PFSK-1 (cell line): ENCODE measurements around the gene RNF223.

Source experiments
- FOXP2 ChIP-seq: optimal IDR thresholded peaks from 2 replicates; pipeline ENCODE3; 2011; ENCODE audit warnings: borderline replicate concordance, control low read depth, inconsistent platforms; ENCODE audit not compliant: insufficient read depth; ENCODE audit errors: extremely low read length, extremely low read depth
- POLR2AphosphoS5 ChIP-seq: IDR thresholded peaks from 2 replicates; pipeline ENCODE4 v1.6.1; 2012; ENCODE audit warnings: low read depth, mild to moderate bottlenecking, control low read depth, low read length, moderate library complexity
- REST ChIP-seq, 2 experiments: IDR thresholded peaks; 2 replicates each; pipeline versions ENCODE4 v1.6.1 to v1.8.0; 2011 to 2012; ENCODE audit warnings: low read depth in 2 of 2, low read length in 2 of 2, control low read depth in 1 of 2, inconsistent platforms in 1 of 2, mild to moderate bottlenecking in 1 of 2, moderate library complexity in 1 of 2; ENCODE audit not compliant: insufficient read depth in 1 of 2
- SIN3A ChIP-seq: IDR thresholded peaks from 2 replicates; pipeline ENCODE4 v1.6.1; 2012; ENCODE audit warnings: mild to moderate bottlenecking, low read length, moderate library complexity, borderline replicate concordance; ENCODE audit not compliant: insufficient read depth
- TAF1 ChIP-seq: IDR thresholded peaks from 2 replicates; pipeline ENCODE4 v1.6.1; 2012; ENCODE audit warnings: low read length, control low read depth, borderline replicate concordance; ENCODE audit not compliant: insufficient read depth

RNF223 gene

DNA sequence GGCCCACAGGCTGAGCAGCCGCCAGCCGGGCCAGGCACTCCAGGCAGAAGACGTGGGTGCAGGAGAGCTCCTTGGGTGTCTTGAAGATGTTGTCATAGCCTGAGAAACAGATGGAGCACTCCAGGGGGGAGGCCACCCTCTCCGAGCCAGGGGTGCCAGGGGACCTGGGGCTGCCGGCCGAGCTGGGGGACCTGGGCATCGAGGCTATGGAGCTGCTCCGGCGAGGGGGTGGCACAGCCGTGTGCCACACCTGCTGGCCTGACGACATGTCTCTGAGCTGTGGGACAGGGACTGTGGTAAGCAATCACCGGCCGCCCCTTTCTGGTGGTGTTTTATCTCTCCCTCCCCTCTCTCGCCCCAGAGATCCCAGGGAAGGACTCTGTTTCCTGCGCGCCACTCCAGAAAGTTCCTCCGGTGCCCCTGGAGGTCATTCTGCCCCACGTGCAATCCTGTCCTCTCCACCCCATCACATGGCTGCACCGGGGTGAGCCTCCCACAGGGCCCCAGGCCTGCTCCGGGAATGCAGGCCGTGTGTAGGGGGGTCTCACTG, 1.7 kb downstream of the RNF223 start:
- TF ChIP-seq REST (IDR thresholded peaks at IDR 0.05; ENCODE audit: insufficient read depth in 1 of 2, low read depth in 2 of 2, low read length in 2 of 2): no peak
- no peak for TF ChIP-seq POLR2AphosphoS5
- TF ChIP-seq FOXP2: no peak
- TF ChIP-seq TAF1: no peak
- TF ChIP-seq SIN3A: no peak

GRCh38 chr1:1071486-1072298, 2.4 kb downstream of the RNF223 start:
- TF ChIP-seq TAF1 (no peak), FOXP2 (no peak), SIN3A (no peak), POLR2AphosphoS5 (no peak), REST (IDR thresholded peaks at IDR 0.05; ENCODE audit: insufficient read depth in 1 of 2, low read depth in 2 of 2, low read length in 2 of 2) (no peak)

DNA sequence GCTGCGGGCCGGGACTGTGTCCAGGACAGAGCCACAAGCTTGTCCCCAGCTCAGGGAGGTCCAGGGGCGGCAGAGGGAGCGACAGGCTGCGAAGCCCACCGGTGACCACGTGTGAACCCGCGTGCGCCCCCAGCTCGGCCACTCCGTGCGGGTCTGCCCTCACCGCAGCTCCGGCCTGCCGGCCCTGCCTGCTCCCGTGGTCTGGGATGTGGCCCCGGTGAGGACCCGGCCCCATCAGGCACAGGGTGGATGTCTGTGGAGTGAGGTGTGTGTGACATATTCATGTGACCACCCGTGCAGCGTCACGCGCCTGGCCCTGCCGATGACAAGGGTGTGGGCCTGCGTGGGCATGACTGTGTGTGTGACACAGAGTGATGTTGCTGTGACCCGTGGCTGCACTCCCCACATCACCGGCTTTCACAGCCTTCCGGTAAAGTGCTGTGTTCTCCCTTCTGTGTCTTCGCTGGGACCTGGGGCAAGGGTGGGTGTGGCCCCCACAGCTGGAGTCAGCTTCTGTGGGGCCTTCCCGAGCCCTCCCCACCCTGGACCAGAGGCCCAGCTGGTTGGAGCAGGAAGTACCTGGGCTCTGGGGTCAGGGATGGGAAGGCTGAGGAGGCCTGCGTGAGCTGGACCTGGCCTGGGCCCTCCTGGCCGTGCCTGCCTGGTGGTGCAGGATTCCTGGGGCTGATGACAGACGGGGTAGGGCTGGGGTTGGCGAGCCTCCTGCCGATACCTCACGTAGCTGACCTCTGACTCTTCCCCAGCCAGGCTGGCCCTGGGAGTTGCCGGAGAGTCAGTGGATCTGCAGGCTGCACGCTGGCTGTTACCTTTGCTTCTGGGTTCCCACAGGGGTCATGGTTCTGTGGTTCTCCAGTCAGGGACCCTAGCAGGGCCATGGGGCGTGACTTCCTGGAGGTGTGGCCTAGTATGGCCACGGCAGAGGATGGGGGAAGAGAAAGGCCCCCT, 4.1 kb downstream of the RNF223 start:
- TF ChIP-seq FOXP2: no peak
- TF ChIP-seq REST (IDR thresholded peaks at IDR 0.05; ENCODE audit: insufficient read depth in 1 of 2, low read depth in 2 of 2, low read length in 2 of 2): no peak
- no peak for TF ChIP-seq TAF1
- no peak for TF ChIP-seq POLR2AphosphoS5
- no peak for TF ChIP-seq SIN3A

DNA sequence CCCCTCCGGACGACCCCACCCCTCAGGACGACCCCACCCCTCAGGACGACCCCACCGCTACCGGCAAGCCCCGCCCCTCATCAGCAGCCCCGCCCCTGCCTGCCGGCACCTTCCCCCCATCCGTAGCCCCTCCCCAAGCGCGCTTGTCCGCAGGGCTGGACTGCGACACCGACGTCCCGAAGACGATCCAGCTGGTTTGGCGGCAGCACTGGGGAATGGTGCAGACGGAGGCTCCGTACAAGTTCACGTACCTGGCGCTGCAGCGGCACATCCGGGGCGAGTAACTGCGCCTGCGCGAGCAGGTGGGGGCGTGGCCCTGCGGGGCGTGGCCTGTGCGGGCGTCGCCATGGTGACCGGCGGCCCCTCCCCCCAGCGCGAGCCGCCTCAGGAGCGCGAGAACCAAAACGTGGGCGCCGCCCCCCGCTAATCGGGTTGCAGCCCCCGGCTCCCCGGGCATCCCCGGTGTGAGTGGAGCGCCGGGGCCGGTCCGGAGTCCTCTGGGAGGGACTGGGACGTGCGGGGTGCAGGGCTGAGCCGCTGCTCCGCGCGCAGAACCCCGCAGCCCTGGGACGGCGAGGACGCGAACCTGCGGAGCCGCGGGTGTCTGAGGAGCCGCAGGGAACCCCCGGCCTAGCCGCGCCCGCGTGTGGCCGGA, 4.9 kb downstream of the RNF223 start:
- no peak for TF ChIP-seq REST (IDR thresholded peaks at IDR 0.05; ENCODE audit: insufficient read depth in 1 of 2, low read depth in 2 of 2, low read length in 2 of 2)
- TF ChIP-seq POLR2AphosphoS5: no peak
- TF ChIP-seq TAF1: no peak
- no peak for TF ChIP-seq SIN3A
- TF ChIP-seq FOXP2: no peak
